HCT116 (cell line): ENCODE data around the gene SIRT7. TPM values are rescaled to one million over a fixed set of nuclear protein-coding genes. Genes with fewer than 3 reads are reported as not detected.

Experiments used
- ATAC-seq: fragments of 200-7000 bp; cut with Tn5 transposase; 2 replicates; pipeline ENCODE4 v1.9.1; 2020; ENCODE audit warnings: mild to moderate bottlenecking, moderate library complexity
- BruUV-seq: library from RNA; stranded (reverse); fragments of 400-500 nt; replicated peaks from 2 replicates; lab custom pipeline; 2021; lab: Mats Ljungman, UMichigan
- CTCF ChIA-PET: fragments of 300-600 bp; sonication (Branson Sonifier 250); formaldehyde crosslinking; loops from one replicate; lab custom pipeline; 2021; ENCODE audit warnings: antibody characterized with exemption; lab: Charles Lee
- POLR2A ChIA-PET: fragments of 300-600, 350-600 bp; sonication (Branson Sonifier 250); formaldehyde crosslinking; loops from one replicate; lab custom pipeline; 2021; ENCODE audit warnings: antibody characterized with exemption; lab: Charles Lee
- RAD21 ChIA-PET, 2 experiments: fragments of 300-600 bp; sonication (Branson Sonifier 250); formaldehyde crosslinking; loops; one replicate each; lab custom pipeline; 2023; ENCODE audit warnings: low total read pairs in 2 of 2; ENCODE audit not compliant: uncharacterized antibody in 2 of 2, unreplicated experiment in 2 of 2, low non-redundant PET in 1 of 2; lab: Charles Lee
- DNase-seq: peaks from one replicate; pipeline ENCODE4 v3.0.0-alpha.2; 2010; ENCODE audit warnings: low read depth, low spot score
- H2AFZ ChIP-seq: fragments of 200-600 bp; shearing (Covaris generic), sonication (generic); 2 replicates; pipeline ENCODE4 v1.6.1; 2017; ENCODE audit warnings: low read depth, mixed run types, mixed read lengths, antibody characterized with exemption, low read length; ENCODE audit not compliant: poor library complexity, severe bottlenecking
- H3K27ac ChIP-seq: 2 replicates; pipeline ENCODE4 v1.5.1; 2012; ENCODE audit warnings: low read depth, low read length
- H3K27me3 ChIP-seq: fragments of 200-600 bp; sonication (generic); 2 replicates; pipeline ENCODE4 v1.6.1; 2016; ENCODE audit warnings: mixed run types, low read length, mixed read lengths; ENCODE audit not compliant: insufficient read depth
- H3K36me3 ChIP-seq, 2 experiments: fragments of 200-500 bp in 1 of 2; fragments of 200-600 bp in 1 of 2; sonication (Bioruptor generic) in 1 of 2; sonication (generic) in 1 of 2; 2 replicates each; pipeline versions ENCODE4 v1.5.1 to v1.6.1; 2014 to 2016; ENCODE audit warnings: low read length in 2 of 2, inconsistent platforms in 1 of 2, mixed read lengths in 1 of 2, mixed run types in 1 of 2; ENCODE audit not compliant: insufficient read depth in 2 of 2, control insufficient read depth in 1 of 2
- H3K4me1 ChIP-seq, 2 experiments: fragments of 200-600 bp in 1 of 2; sonication (generic) in 1 of 2; 2 replicates each; pipeline versions ENCODE4 v1.5.1 to v1.6.1; 2012 to 2017; ENCODE audit warnings: low read length in 2 of 2, inconsistent platforms in 1 of 2, mild to moderate bottlenecking in 1 of 2, mixed read lengths in 1 of 2, mixed run types in 1 of 2, moderate library complexity in 1 of 2; ENCODE audit not compliant: insufficient read depth in 2 of 2, control insufficient read depth in 1 of 2
- H3K4me2 ChIP-seq: fragments of 200-600 bp; sonication (generic); 2 replicates; pipeline ENCODE4 v1.6.1; 2017; ENCODE audit warnings: mixed run types, low read length, mixed read lengths
- H3K4me3 ChIP-seq, 2 experiments: fragments of 200-600 bp in 1 of 2; sonication (generic) in 1 of 2; replicated peaks in 1 of 2; 2 replicates each; pipeline ENCODE4 v1.5.1; 2011 to 2016; ENCODE audit warnings: low read length in 2 of 2, control low read depth in 1 of 2, low read depth in 1 of 2, mild to moderate bottlenecking in 1 of 2, mixed read lengths in 1 of 2, mixed run types in 1 of 2
- H3K79me2 ChIP-seq: fragments of 200-600 bp; sonication (generic); 2 replicates; pipeline ENCODE4 v1.6.1; 2017; ENCODE audit warnings: mild to moderate bottlenecking, mixed run types, low read length, moderate library complexity, mixed read lengths; ENCODE audit not compliant: insufficient read depth
- H3K9ac ChIP-seq: fragments of 200-600 bp; sonication (generic); 2 replicates; pipeline ENCODE4 v1.6.1; 2016; ENCODE audit warnings: low read length, mixed read lengths
- H3K9me2 ChIP-seq: fragments of 200-600 bp; sonication (generic), shearing (Covaris generic); 2 replicates; pipeline ENCODE4 v1.6.1; 2017; ENCODE audit warnings: mixed run types, mild to moderate bottlenecking, moderate library complexity; ENCODE audit not compliant: insufficient read depth
- H3K9me3 ChIP-seq, 2 experiments: fragments of 200-500 bp in 1 of 2; fragments of 200-600 bp in 1 of 2; sonication (Bioruptor generic) in 1 of 2; sonication (generic) in 1 of 2; 2 replicates each; pipeline ENCODE4 v1.6.1; 2014 to 2017; ENCODE audit warnings: low read length in 2 of 2, mixed read lengths in 2 of 2, inconsistent platforms in 1 of 2, low read depth in 1 of 2, mild to moderate bottlenecking in 1 of 2, mixed run types in 1 of 2, moderate library complexity in 1 of 2; ENCODE audit not compliant: control insufficient read depth in 1 of 2, insufficient read depth in 1 of 2
- H4K20me1 ChIP-seq: fragments of 200-600 bp; sonication (generic), shearing (Covaris generic); 2 replicates; pipeline ENCODE4 v1.6.1; 2017; ENCODE audit warnings: mixed run types, mild to moderate bottlenecking, moderate library complexity; ENCODE audit not compliant: insufficient read depth
- CEBPB ChIP-seq: IDR thresholded peaks from 2 replicates; pipeline ENCODE4 v1.6.1; 2012; ENCODE audit warnings: low read depth
- EZH2 ChIP-seq: fragments of 200-600 bp; sonication (generic); IDR thresholded peaks from 2 replicates; pipeline ENCODE4 v1.6.1; 2017; ENCODE audit warnings: antibody characterized with exemption, mixed run types
- FOSL1 ChIP-seq: IDR thresholded peaks from 2 replicates; pipeline ENCODE4 v1.6.1; 2012; ENCODE audit warnings: low read depth
- POLR2AphosphoS5 ChIP-seq: IDR thresholded peaks from 2 replicates; pipeline ENCODE4 v1.6.1; 2011; ENCODE audit warnings: mild to moderate bottlenecking, low read depth, low read length, moderate library complexity
- RAD21 ChIP-seq: IDR thresholded peaks from 2 replicates; pipeline ENCODE4 v1.6.1; 2012; ENCODE audit warnings: low read depth, mild to moderate bottlenecking
- ZFX ChIP-seq: fragments of 450-650 bp; IDR thresholded peaks from 2 replicates; pipeline ENCODE4 v1.6.1; 2017
- ZNF274 ChIP-seq: fragments of 200-500 bp; sonication (Bioruptor generic); IDR thresholded peaks from 2 replicates; pipeline ENCODE4 v1.6.1; 2014; ENCODE audit warnings: mild to moderate bottlenecking, low read depth, low read length, inconsistent platforms
- intact Hi-C: fragments of 100-400 bp; cut with micrococcal nuclease; formaldehyde crosslinking; loops from 2 replicates; pipeline ENCODE4 v1.10.0; 2022
- total RNA-seq: library from RNA; stranded (reverse); gene quantifications from one replicate; pipeline ENCODE4 v1.2.1, GENCODE V29; 2021; ENCODE audit not compliant: unreplicated experiment

Gene SIRT7
- total RNA-seq, 1 experiment from 2014 or later = 62.6 TPM

DNA sequence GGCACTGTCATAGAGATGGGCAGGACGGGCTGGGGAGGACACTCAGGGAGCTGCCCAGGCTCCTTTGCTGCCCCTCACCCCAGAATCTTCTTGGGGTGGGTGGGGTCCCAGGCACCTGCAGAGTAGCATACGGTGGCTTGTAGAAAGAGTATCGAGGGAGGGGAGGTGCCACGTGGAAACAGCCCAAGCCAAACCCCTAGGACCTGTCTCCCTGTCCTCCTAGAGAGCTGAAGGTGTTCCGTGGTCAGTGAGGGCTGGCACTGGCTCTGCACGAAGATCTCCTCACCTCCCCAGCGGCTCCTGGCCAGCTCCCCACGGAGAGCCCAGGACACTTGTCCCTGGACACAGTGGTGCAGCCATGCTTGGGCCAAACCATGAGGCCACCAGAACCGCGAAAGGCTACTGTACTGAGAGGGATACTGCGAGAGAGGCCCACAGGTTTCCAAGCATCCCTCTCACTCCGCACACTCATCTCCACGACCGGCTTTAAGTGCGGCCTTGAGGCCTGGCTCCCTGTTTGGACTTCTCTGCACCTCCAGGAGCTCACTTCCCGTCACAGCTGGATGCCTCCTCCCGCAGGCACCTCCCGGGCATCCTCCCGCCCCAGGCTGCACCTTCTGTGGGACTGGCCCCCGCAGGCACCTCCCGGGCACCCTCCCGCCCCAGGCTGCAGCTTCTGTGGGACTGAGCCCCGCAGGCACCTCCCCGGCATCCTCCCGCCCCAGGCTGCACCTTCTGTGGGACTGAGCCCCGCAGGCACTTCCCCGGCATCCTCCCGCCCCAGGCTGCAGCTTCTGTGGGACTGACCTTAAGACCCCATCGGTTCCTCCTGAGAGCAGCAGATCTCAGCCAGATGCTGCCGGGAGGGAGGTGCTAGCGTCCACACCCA is 11.5 kb upstream of the SIRT7 start:
- peak overlapping the region; percentile 97; the same call in 1 of the 2 replicates for H3K27ac ChIP-seq
- H2AFZ ChIP-seq = no peak overlapping the region
- ChIA-PET RAD21 (no interaction called here), CTCF (interaction anchor here (1.5 kb wide), 1 partner anchor 93 kb away, joined by 4 read pairs; the partner anchor contains the start of genes CENPX and LRRC45), POLR2A (interaction anchor here (1.1 to 4.6 kb wide), 4 partner anchors 7 to 93 kb away, joined by 3 to 18 read pairs (median 5); partner anchors contain the start of genes CENPX, LRRC45 and PYCR1)
- no peaks in the 10 kb centered on the region for H3K27me3 ChIP-seq
- DNase-seq (no peak), ATAC-seq (no peak)
- H3K4me2 ChIP-seq = peak overlapping the region; percentile 95
- H3K4me3 ChIP-seq = peak overlapping the region; percentile 77 to 93
- peaks cover 32% of the 10 kb centered on the region for H3K79me2 ChIP-seq
- intact Hi-C loops = loop anchor here (5.0 kb wide), 1 partner anchor 57 kb away; the partner anchor contains the start of gene ARHGDIA
- peaks cover 28 to 68% of the 10 kb centered on the region in 2 experiments for H3K4me1 ChIP-seq
- no peaks in the 10 kb centered on the region for H3K9me2 ChIP-seq
- no peaks in the 10 kb centered on the region for H4K20me1 ChIP-seq
- H3K9me3 ChIP-seq = no peaks in the 10 kb centered on the region
- H3K9ac ChIP-seq = peak overlapping the region; percentile 83
- TF ChIP-seq RAD21 = no peak
- peak; percentile 13; the same call in 1 of the 2 replicates for TF ChIP-seq POLR2AphosphoS5
- no peak for TF ChIP-seq ZFX
- TF ChIP-seq EZH2 = no peak
- TF ChIP-seq ZNF274 = no peak
- no peak for TF ChIP-seq CEBPB
- no peak for TF ChIP-seq FOSL1
- TF ChIP-seq, all 23 proteins: peak for 1
- peaks cover 4 to 19% of the 10 kb centered on the region in 2 experiments; a peak in 1 of 4 replicates for H3K36me3 ChIP-seq
- TSS peak; percentile 29 for BruUV-seq
